CD4-positive, alpha-beta T cell treated with Interleukin-6 at 100 ng/mL for 8 hours (primary cell): ENCODE data around the gene IGFBP2.
A peak's percentile ranks its signal among the peaks of the same experiment; 100 is the strongest.

Experiments used
- DNase-seq: peaks from one replicate; pipeline ENCODE4 v3.0.0-alpha.2; 2020; ENCODE audit warnings: mixed read lengths, low spot score

The IGFBP2 gene

GRCh38 chr2:216687111-216687510 lies 53.9 kb downstream of the IGFBP2 start:
- no peak for DNase-seq

GRCh38 chr2:216687646-216688045 lies 54.4 kb downstream of the IGFBP2 start:
- DNase-seq: no peak

GRCh38 chr2:216688731-216689340 lies 55.6 kb downstream of the IGFBP2 start:
- no peak for DNase-seq

GRCh38 chr2:216689397-216689796 lies 56.2 kb downstream of the IGFBP2 start:
- no peak for DNase-seq

- no peak for DNase-seq
Measured at GRCh38 chr2:216690456-216690852, 57.2 kb downstream of the IGFBP2 start.

- DNase-seq: no peak
Measured at GRCh38 chr2:216690853-216691741, 57.9 kb downstream of the IGFBP2 start.

GRCh38 chr2:216692636-216693413 lies 59.6 kb downstream of the IGFBP2 start:
- DNase-seq: peak; percentile 20

GRCh38 chr2:216693414-216694080 lies 60.3 kb downstream of the IGFBP2 start:
- no peak for DNase-seq

- DNase-seq: no peak
Measured at GRCh38 chr2:216694082-216694825, 61.0 kb downstream of the IGFBP2 start.

- no peak for DNase-seq
Measured at GRCh38 chr2:216694826-216695217, 61.6 kb downstream of the IGFBP2 start.

- no peak for DNase-seq
Measured at GRCh38 chr2:216695401-216695821, 62.2 kb downstream of the IGFBP2 start, which contains the start of gene IGFBP5. Gene IGFBP5 (minus strand): TSS chr2:216695549. CDS start chr2:216694775, 774 bp downstream.

- no peak for DNase-seq
Measured at GRCh38 chr2:216696321-216696720, 63.1 kb downstream of the IGFBP2 start.

- DNase-seq: no peak
Measured at GRCh38 chr2:216696751-216697560, 63.7 kb downstream of the IGFBP2 start.

- no peak for DNase-seq
Measured at GRCh38 chr2:216698293-216698692, 65.1 kb downstream of the IGFBP2 start.

GRCh38 chr2:216698895-216699294 lies 65.7 kb downstream of the IGFBP2 start:
- no peak for DNase-seq

- no peak for DNase-seq
Measured at GRCh38 chr2:216700088-216700567, 66.9 kb downstream of the IGFBP2 start.

- DNase-seq: no peak
Measured at GRCh38 chr2:216700781-216701180, 67.6 kb downstream of the IGFBP2 start.

GRCh38 chr2:216701544-216701943 lies 68.3 kb downstream of the IGFBP2 start:
- no peak for DNase-seq

- DNase-seq: no peak
Measured at GRCh38 chr2:216702756-216703155, 69.5 kb downstream of the IGFBP2 start.
